Cardiac fibroblast (primary cell): ENCODE results near the gene ZNF143.

Experiments used
- DNase-seq, 2 donors: peaks; one replicate each; pipeline versions ENCODE4 v3.0.0 to v3.0.0-alpha.2; 2010; ENCODE audit warnings: low read depth in 2 of 2
- H3K4me3 ChIP-seq, 2 donors: replicated peaks in 1 of 2; 1 replicate in 1 of 2; 2 replicates in 1 of 2; pipeline ENCODE4 v1.5.1; 2011; ENCODE audit warnings: low read depth in 2 of 2, low read length in 2 of 2, mild to moderate bottlenecking in 2 of 2, moderate library complexity in 1 of 2
- TF ChIP-seq, protein P1 (sequence below): IDR thresholded peaks from one replicate; pipeline ENCODE4 v1.5.1; 2011; ENCODE audit warnings: low read depth, mild to moderate bottlenecking, low read length, inconsistent platforms

ZNF143 gene

DNA sequence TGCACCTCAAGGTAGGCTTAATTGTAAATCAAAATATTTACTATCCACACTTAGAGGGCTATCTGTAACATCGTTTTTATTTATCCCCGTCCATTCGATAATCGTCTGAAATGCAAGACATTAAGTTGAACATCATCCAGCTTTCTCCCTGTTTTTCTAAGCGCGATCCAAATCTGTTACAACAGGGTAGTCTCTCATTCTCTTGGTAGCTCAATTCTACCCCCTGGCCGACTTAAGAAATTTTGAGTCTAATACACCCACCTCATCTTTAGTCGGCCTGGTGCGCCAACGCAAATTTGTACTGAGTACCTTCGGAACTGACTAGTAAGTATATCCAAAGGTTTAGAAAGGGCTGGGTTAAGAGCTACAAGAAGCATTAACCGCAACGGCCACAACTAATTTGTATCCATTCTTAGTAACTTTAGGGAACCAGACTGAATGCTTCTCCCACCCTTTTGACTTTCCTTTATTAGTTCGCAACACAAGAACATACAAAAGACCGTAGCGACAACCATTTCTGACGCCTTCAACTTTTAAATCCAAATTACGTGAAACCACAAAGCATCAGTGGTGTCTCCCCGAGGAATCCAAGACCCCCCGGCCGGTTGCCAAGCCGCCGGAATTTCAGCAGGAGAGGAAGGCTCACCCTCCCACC, 1.0 kb upstream of the ZNF143 start:
- TF ChIP-seq, protein P1, sequence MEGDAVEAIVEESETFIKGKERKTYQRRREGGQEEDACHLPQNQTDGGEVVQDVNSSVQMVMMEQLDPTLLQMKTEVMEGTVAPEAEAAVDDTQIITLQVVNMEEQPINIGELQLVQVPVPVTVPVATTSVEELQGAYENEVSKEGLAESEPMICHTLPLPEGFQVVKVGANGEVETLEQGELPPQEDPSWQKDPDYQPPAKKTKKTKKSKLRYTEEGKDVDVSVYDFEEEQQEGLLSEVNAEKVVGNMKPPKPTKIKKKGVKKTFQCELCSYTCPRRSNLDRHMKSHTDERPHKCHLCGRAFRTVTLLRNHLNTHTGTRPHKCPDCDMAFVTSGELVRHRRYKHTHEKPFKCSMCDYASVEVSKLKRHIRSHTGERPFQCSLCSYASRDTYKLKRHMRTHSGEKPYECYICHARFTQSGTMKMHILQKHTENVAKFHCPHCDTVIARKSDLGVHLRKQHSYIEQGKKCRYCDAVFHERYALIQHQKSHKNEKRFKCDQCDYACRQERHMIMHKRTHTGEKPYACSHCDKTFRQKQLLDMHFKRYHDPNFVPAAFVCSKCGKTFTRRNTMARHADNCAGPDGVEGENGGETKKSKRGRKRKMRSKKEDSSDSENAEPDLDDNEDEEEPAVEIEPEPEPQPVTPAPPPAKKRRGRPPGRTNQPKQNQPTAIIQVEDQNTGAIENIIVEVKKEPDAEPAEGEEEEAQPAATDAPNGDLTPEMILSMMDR = no peak
- peak overlapping the region; percentile 78 to 92 for H3K4me3 ChIP-seq
- DNase-seq = peak; percentile 71 to 75

DNA sequence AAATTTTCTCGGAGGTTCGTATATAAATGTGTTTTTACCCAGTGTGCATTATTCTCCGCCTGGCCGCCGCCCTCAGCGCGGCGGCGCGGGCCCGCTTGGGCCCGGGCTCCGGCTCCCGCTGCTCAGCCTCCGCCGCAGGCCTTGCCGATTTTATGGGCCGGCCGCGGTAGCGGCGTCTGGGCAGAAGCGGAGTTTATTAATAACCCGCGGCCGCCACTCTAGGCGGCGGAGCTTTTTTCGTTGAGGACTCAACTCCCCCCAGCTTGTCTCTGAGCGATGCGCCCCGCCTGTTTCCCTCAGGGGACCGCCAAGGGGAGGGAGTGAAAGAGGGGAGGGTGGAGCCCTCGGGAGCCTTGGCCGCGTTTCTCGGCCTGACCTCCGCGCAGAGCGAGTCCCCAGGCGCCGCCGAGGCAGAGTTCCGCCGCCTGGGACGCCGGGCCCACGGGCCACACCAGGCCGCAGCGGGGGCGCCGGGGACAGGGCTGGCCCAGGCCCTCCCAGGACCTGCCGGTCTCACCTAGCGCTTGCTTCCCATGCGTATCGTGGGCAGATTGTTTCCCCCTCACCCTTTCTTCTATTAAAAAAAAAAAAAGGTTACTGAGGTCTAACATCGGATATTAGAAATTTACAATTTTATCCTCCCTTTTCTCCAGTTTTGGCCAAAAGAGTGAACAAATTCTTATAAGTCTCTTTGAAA, 399 bp downstream of the ZNF143 start:
- peak; percentile 94 to 96 for DNase-seq
- peak overlapping the region; percentile 54 to 64 for H3K4me3 ChIP-seq
- TF ChIP-seq, protein P1 = no peak

DNA sequence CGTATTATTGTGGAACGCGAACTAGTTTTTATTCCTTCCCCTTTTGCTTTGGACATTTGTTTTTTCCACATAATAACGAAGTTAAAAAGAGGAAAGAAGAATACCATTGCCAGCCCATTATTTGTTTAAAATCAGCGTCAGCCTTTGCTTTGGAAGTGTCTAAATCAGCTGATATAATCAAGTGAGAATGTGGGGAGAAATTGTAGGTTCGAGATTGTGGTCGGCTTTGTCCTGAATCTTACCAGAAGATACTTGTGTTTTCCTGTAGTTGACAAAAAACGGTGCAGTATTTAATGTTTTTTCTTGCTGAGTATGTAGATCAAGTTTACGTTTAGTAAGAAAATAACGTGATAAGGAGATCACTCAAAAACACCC, 935 bp downstream of the ZNF143 start:
- H3K4me3 ChIP-seq = peak overlapping the region; percentile 54 to 64
- TF ChIP-seq, protein P1 = no peak
- peak; percentile 26 to 43 for DNase-seq

DNA sequence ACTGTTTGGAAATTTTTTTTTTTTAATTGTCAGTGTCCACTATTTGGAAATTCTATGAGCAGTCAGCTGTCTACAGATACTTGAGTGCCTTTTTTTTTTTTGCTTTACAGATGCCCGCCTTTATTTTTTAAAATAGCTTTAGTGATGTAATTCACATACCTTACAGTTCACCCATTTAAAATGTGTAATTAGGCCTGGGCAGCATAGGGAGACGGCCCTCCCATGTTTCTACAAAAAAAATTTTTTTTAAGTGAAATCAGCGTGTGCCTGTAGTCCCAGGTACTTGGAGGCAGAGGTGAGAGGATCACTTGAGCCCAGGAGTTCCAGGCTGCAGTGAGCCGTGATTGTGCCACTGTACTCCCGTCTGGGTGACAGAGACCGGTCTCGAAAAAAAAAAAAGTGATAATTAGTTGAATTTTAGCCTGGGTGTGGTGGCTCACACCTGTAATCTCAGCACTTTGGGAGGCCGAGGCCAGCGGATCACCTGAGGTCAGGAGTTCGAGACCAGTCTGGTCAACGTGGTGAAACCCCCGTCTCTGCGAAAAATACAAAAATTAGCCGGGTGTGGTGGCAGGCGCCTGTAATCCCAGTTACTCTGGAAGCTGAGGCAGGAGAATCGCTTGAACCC, 1.5 kb downstream of the ZNF143 start:
- peak overlapping the region; percentile 54 to 64 for H3K4me3 ChIP-seq
- TF ChIP-seq, protein P1 = no peak
- DNase-seq = peak; percentile 34 to 40

DNA sequence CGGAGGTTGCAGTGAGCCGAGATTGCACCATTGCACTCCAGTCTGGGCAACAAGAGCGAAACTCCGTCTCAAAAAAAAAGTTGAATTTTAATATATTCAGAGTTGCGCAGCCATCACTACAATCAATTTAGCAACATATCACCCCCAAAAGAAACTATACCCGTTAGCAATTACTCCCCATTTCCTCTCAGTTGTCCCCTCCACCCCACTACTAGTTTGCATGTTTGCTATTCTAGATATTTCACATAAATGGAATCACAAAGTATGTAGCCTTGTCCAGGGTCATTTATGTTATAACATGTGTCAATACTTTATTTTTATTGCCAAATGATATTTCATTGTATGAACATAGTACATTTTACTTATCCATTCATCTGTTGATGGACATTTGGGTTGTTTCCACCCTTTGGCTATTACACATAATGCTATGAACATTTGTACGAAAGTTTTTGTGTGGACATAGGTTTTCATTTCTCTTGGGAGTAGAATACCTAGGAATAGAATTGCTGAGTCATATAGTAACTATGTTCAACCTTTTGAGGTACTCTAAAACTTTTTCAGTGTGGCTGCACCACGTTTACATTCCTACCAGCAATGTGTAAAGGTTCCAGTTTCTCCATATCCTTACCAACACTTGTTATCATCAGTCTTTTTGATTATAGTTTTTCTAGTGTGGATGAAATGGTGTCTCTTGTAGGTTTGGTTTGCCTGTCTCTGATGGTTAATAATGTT, 2.2 kb downstream of the ZNF143 start:
- TF ChIP-seq, protein P1 = no peak
- H3K4me3 ChIP-seq = no peak overlapping the region
- DNase-seq = peak in 1 of 2 donors; percentile 41

DNA sequence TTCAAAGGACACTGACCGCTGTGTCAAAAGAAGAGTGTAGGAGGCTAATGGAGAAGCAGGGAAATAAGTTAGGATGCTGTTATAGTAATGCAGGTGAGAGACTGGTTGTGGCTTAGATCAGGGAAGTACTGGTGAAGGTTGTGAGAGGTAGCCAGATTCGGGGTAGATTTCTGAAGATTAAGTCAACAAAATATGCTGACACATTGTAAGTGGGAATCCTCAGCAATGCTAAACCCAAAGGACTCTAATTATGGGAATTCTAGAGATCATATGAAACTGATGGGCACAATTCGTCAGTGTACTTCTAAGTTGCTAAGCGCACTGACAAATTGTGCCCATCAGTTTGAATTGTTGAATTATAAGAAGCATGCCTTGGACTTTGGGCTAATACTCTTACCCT, 10.0 kb downstream of the ZNF143 start:
- TF ChIP-seq, protein P1 = no peak
- DNase-seq = no peak
- H3K4me3 ChIP-seq = no peak overlapping the region
